ENCODE measurements around the gene UBE2E3.
"Not testable (repeated sequence)": the region's sequence is repeated elsewhere in the genome, so short reads cannot be mapped to it uniquely, and the experiment has no call there.

The UBE2E3 gene

GRCh38 chr2:180980106-180980942 is at the start of gene UBE2E3:
UBE2E3 (plus strand) TSS chr2:180980605; CDS start chr2:180982043, 1,438 bp downstream.
- DNase-seq (ENCODE audit: low spot score): peak; percentile 78

- DNase-seq (ENCODE audit: low spot score): no peak
Observed at GRCh38 chr2:180931841-180932240, 48.6 kb upstream of the UBE2E3 start.

- no peak for DNase-seq (ENCODE audit: low spot score)
Observed at GRCh38 chr2:180933332-180933731, 47.1 kb upstream of the UBE2E3 start.

GRCh38 chr2:180934911-180935310 is 45.5 kb upstream of the UBE2E3 start:
- DNase-seq (ENCODE audit: low spot score): no peak

- not testable (repeated sequence) for DNase-seq (ENCODE audit: low spot score)
Observed at GRCh38 chr2:180937480-180937879, 42.9 kb upstream of the UBE2E3 start.

GRCh38 chr2:180938451-180938850 is 42.0 kb upstream of the UBE2E3 start:
- DNase-seq (ENCODE audit: low spot score): no peak

- no peak for DNase-seq (ENCODE audit: low spot score)
Observed at GRCh38 chr2:180943275-180943674, 37.1 kb upstream of the UBE2E3 start.

GRCh38 chr2:180944372-180944771 is 36.0 kb upstream of the UBE2E3 start:
- DNase-seq (ENCODE audit: low spot score): no peak

- no peak for DNase-seq (ENCODE audit: low spot score)
Observed at GRCh38 chr2:180947208-180947689, 33.2 kb upstream of the UBE2E3 start.

- no peak for DNase-seq (ENCODE audit: low spot score)
Observed at GRCh38 chr2:180949896-180950295, 30.5 kb upstream of the UBE2E3 start.

GRCh38 chr2:180952082-180952481 is 28.3 kb upstream of the UBE2E3 start:
- DNase-seq (ENCODE audit: low spot score): no peak

- DNase-seq (ENCODE audit: low spot score): no peak
Observed at GRCh38 chr2:180952731-180953336, 27.6 kb upstream of the UBE2E3 start.

GRCh38 chr2:180953550-180953949 is 26.9 kb upstream of the UBE2E3 start:
- DNase-seq (ENCODE audit: low spot score): no peak

- no peak for DNase-seq (ENCODE audit: low spot score)
Observed at GRCh38 chr2:180955101-180955500, 25.3 kb upstream of the UBE2E3 start.

GRCh38 chr2:180959787-180960186 is 20.6 kb upstream of the UBE2E3 start:
- no peak for DNase-seq (ENCODE audit: low spot score)

GRCh38 chr2:180960982-180961381 is 19.4 kb upstream of the UBE2E3 start:
- DNase-seq (ENCODE audit: low spot score): no peak

- no peak for DNase-seq (ENCODE audit: low spot score)
Observed at GRCh38 chr2:180962727-180963314, 17.6 kb upstream of the UBE2E3 start.

GRCh38 chr2:180966378-180966777 is 14.0 kb upstream of the UBE2E3 start:
- no peak for DNase-seq (ENCODE audit: low spot score)

- no peak for DNase-seq (ENCODE audit: low spot score)
Observed at GRCh38 chr2:180969124-180969523, 11.3 kb upstream of the UBE2E3 start.

GRCh38 chr2:180970016-180970415 is 10.4 kb upstream of the UBE2E3 start:
- DNase-seq (ENCODE audit: low spot score): no peak

- DNase-seq (ENCODE audit: low spot score): no peak
Observed at GRCh38 chr2:180971811-180972210, 8.6 kb upstream of the UBE2E3 start.

- no peak for DNase-seq (ENCODE audit: low spot score)
Observed at GRCh38 chr2:180975585-180975984, 4.8 kb upstream of the UBE2E3 start.

Measured in hematopoietic multipotent progenitor cell treated with erythropoietin and hydrocortisone succinate and interleukin-3 and kit ligand, for 15 days (in vitro differentiated cells).